CD4-positive, alpha-beta T cell (primary cell): ENCODE data around the gene CDC6. TPM values are rescaled to one million over a fixed set of nuclear protein-coding genes. Genes with fewer than 3 reads are reported as not detected.

ENCODE experiments used
- ATAC-seq: fragments of 200-7000 bp; cut with Tn5 transposase; one replicate; pipeline ENCODE4 v1.10.0; 2022; ENCODE audit warnings: mild to moderate bottlenecking; ENCODE audit not compliant: poor library complexity
- CTCF ChIA-PET: fragments of 350-600 bp; sonication (Branson Sonifier 250); formaldehyde crosslinking; loops from one replicate; lab custom pipeline; 2021; ENCODE audit warnings: antibody characterized with exemption, inconsistent platforms; lab: Charles Lee
- POLR2A ChIA-PET: fragments of 350-600 bp; sonication (Branson Sonifier 250); formaldehyde crosslinking; loops from one replicate; lab custom pipeline; 2021; ENCODE audit warnings: antibody characterized with exemption, inconsistent platforms; lab: Charles Lee
- DNase-seq, 14 experiments: peaks; one replicate each; pipeline ENCODE4 v3.0.0-alpha.2; 2013 to 2020; ENCODE audit warnings: mixed read lengths in 2 of 14
- H3K27ac ChIP-seq, 2 donors: one replicate each; pipeline versions ENCODE4 v1.5.1 to v1.7.0; 2013; ENCODE audit warnings: low read length in 2 of 2, low read depth in 1 of 2, mild to moderate bottlenecking in 1 of 2
- H3K27me3 ChIP-seq, 2 experiments: 1 replicate in 1 of 2; 2 replicates in 1 of 2; pipeline versions ENCODE4 v1.6.1 to v1.7.0; 2013; ENCODE audit warnings: low read length in 2 of 2, control low read depth in 1 of 2, mild to moderate bottlenecking in 1 of 2, moderate library complexity in 1 of 2; ENCODE audit not compliant: insufficient read depth in 2 of 2, control insufficient read depth in 1 of 2
- H3K36me3 ChIP-seq: one replicate; pipeline ENCODE4 v1.6.1; 2013; ENCODE audit warnings: low read length, control low read depth; ENCODE audit not compliant: insufficient read depth
- H3K4me1 ChIP-seq: one replicate; pipeline ENCODE4 v1.6.1; 2013; ENCODE audit warnings: low read length, control low read depth; ENCODE audit not compliant: insufficient read depth
- H3K4me3 ChIP-seq: one replicate; pipeline ENCODE4 v1.5.1; 2013; ENCODE audit warnings: mild to moderate bottlenecking, low read length, moderate library complexity
- H3K9me3 ChIP-seq, 2 experiments: 1 replicate in 1 of 2; 2 replicates in 1 of 2; pipeline versions ENCODE4 v1.6.1 to v1.7.0; 2013; ENCODE audit warnings: low read length in 2 of 2, mild to moderate bottlenecking in 2 of 2, control low read depth in 1 of 2, moderate library complexity in 1 of 2; ENCODE audit not compliant: control insufficient read depth in 1 of 2, insufficient read depth in 1 of 2
- H3K27ac Mint-ChIP-seq: one replicate; pipeline ENCODE4 v1.8.0; 2020; ENCODE audit warnings: mixed read lengths
- H3K27me3 Mint-ChIP-seq: one replicate; pipeline ENCODE4 v1.8.0; 2021; ENCODE audit warnings: mixed read lengths
- H3K36me3 Mint-ChIP-seq: one replicate; pipeline ENCODE4 v1.8.0; 2021; ENCODE audit warnings: low read depth, mixed read lengths
- H3K4me1 Mint-ChIP-seq: one replicate; pipeline ENCODE4 v1.8.0; 2021; ENCODE audit warnings: low read depth, mixed read lengths
- H3K4me3 Mint-ChIP-seq: one replicate; pipeline ENCODE4 v1.8.0; 2020; ENCODE audit warnings: mild to moderate bottlenecking, mixed read lengths
- H3K9me3 Mint-ChIP-seq: one replicate; pipeline ENCODE4 v1.8.0; 2020; ENCODE audit warnings: mixed read lengths
- CTCF ChIP-seq: fragments of 200-600 bp; IDR thresholded peaks from one replicate; pipeline ENCODE4 v1.8.0; 2022; ENCODE audit warnings: antibody characterized with exemption, mild to moderate bottlenecking
- intact Hi-C, 2 experiments: fragments of 100-400 bp; cut with DNase I in 1 of 2; cut with micrococcal nuclease in 1 of 2; formaldehyde crosslinking; loops; one replicate each; pipeline versions ENCODE4 v1.15.1 to v1.9.0; 2023 to 2025; cut with DNase I, micrococcal nuclease
- total RNA-seq, 174 experiments: library from RNA in 2 of 174; stranded (reverse) in 2 of 174; gene quantifications; one replicate each; pipeline ENCODE4 v1.2.3 and lab custom pipeline; 2021 to 2026

The CDC6 gene
- total RNA-seq, 2 experiments from 2014 or later: 1.0 to 1.8 TPM

- Mint-ChIP-seq H3K36me3 (peaks cover 52% of the 10 kb centered on the region), H3K9me3 (no peaks in the 10 kb centered on the region), H3K4me1 (peaks cover 70% of the 10 kb centered on the region), H3K27ac (peak overlapping the region; percentile 93), H3K27me3 (no peaks in the 10 kb centered on the region), H3K4me3 (no peak overlapping the region)
- ATAC-seq: no peak
- intact Hi-C loops: no loop called here
- H3K27me3 ChIP-seq: no peaks in the 10 kb centered on the region
- no peak overlapping the region for H3K4me3 ChIP-seq
- no peaks in the 10 kb centered on the region for H3K9me3 ChIP-seq
- H3K4me1 ChIP-seq: peaks cover 83% of the 10 kb centered on the region
- ChIA-PET POLR2A (interaction anchor here (1.2 to 1.4 kb wide), 2 partner anchors 11 to 12 kb away, joined by 4 read pairs; no protein-coding TSS in a partner anchor), CTCF (no interaction called here)
- DNase-seq: no peak
- H3K36me3 ChIP-seq: peaks cover 29% of the 10 kb centered on the region
- H3K27ac ChIP-seq: peak overlapping the region; percentile 16 to 53
- TF ChIP-seq CTCF: no peak
Measured at GRCh38 chr17:40337351-40337750, 49.7 kb downstream of the CDC6 start.

- no peak for ATAC-seq
- no peaks in the 10 kb centered on the region for H3K9me3 Mint-ChIP-seq
Measured at GRCh38 chr17:40338058-40338457, 50.4 kb downstream of the CDC6 start.

GRCh38 chr17:40338941-40339649 is 51.4 kb downstream of the CDC6 start:
- peaks cover 45% of the 10 kb centered on the region for H3K36me3 Mint-ChIP-seq
- ChIA-PET POLR2A (interaction anchor here (0.6 to 11.2 kb wide), 5 partner anchors 12 to 64 kb away, joined by 3 to 117 read pairs (median 4); no protein-coding TSS in a partner anchor), CTCF (interaction anchor here (0.7 to 1.3 kb wide), 3 partner anchors 13 to 72 kb away, joined by 3 read pairs; no protein-coding TSS in a partner anchor)
- H3K27me3 Mint-ChIP-seq: no peaks in the 10 kb centered on the region
- H3K4me1 Mint-ChIP-seq: peaks cover 67% of the 10 kb centered on the region
- Histone ChIP-seq H3K27ac (peak overlapping the region; percentile 29 to 31), H3K27me3 (no peaks in the 10 kb centered on the region), H3K36me3 (peaks cover 24% of the 10 kb centered on the region), H3K4me3 (no peak overlapping the region), H3K4me1 (peaks cover 83% of the 10 kb centered on the region), H3K9me3 (no peaks in the 10 kb centered on the region)
- no peak for TF ChIP-seq CTCF
- no peak for ATAC-seq
- no peaks in the 10 kb centered on the region for H3K9me3 Mint-ChIP-seq
- peak overlapping the region; percentile 93 for H3K27ac Mint-ChIP-seq
- intact Hi-C loops: no loop called here
- DNase-seq: no peak
- peak overlapping the region; percentile 83 for H3K4me3 Mint-ChIP-seq

More at GRCh38 chr17:40338058-40338457, 50.4 kb downstream of the CDC6 start:
- peaks cover 27% of the 10 kb centered on the region for H3K36me3 ChIP-seq
- Mint-ChIP-seq H3K27ac (peak overlapping the region; percentile 93), H3K27me3 (no peaks in the 10 kb centered on the region), H3K4me1 (peaks cover 67% of the 10 kb centered on the region), H3K4me3 (no peak overlapping the region), H3K36me3 (peaks cover 51% of the 10 kb centered on the region)
- ChIA-PET POLR2A (interaction anchor here (2.3 to 11.2 kb wide), 2 partner anchors 11 to 17 kb away, joined by 12 to 117 read pairs; no protein-coding TSS in a partner anchor), CTCF (no interaction called here)
- no peaks in the 10 kb centered on the region for H3K27me3 ChIP-seq
- peak overlapping the region; percentile 53 to 55 for H3K27ac ChIP-seq
- H3K9me3 ChIP-seq: no peaks in the 10 kb centered on the region
- H3K4me1 ChIP-seq: peaks cover 83% of the 10 kb centered on the region
- peak in 2 of 14 experiments; percentile 26 to 49 for DNase-seq
- TF ChIP-seq CTCF: no peak
- intact Hi-C loops: no loop called here
- no peak overlapping the region for H3K4me3 ChIP-seq
